T-cell (primary cell): ENCODE measurements around the gene DKKL1. TPM values are rescaled to one million over a fixed set of nuclear protein-coding genes. Genes with fewer than 3 reads are reported as not detected.

Experiments used
- total RNA-seq, 35 experiments: library from RNA in 6 of 35; stranded (reverse) in 6 of 35; fragments of 120-200 nt in 1 of 35; gene quantifications; one replicate each; pipeline versions ENCODE4 v1.2.1 to v1.2.4 and lab custom pipeline; 2013 to 2026

DKKL1 gene
- total RNA-seq, 5 donors from 2014 or later (not counting 1 experiment from before 2014, with no cell fraction given): not detected

Other genes starting within 250 kb of the DKKL1 start
- 10 to 100 TPM in 3 of 5 donors, 1 to 10 TPM in 2; 8.1 to 17.8 (median 12.9) TPM for gene LIN7B, start 249.5 kb upstream of the DKKL1 start, total RNA-seq
- gene C19orf73, start 244.7 kb upstream of the DKKL1 start, total RNA-seq: 1 to 10 TPM; 2.1 to 3.7 (median 2.5) TPM
- 1 to 10 TPM; 3.8 to 4.7 (median 4.1) TPM for gene PPFIA3, start 244.3 kb upstream of the DKKL1 start, total RNA-seq
- not detected for gene HRC, start 208.5 kb upstream of the DKKL1 start, total RNA-seq
- gene TRPM4, start 206.1 kb upstream of the DKKL1 start, total RNA-seq: under 1 TPM in 3 of 5 donors, not detected in 2; 0.43 to 0.89 (median 0.50) TPM
- 1 to 10 TPM; 5.4 to 8.1 (median 6.4) TPM for gene SLC6A16, start 38.7 kb upstream of the DKKL1 start, total RNA-seq
- gene CD37, start 28.5 kb upstream of the DKKL1 start, total RNA-seq: 100 to 1,000 TPM; 365 to 435 (median 369) TPM
- under 1 TPM in 3 of 5 donors, not detected in 2; 0.20 to 0.43 (median 0.28) TPM for gene TEAD2, start 1.5 kb upstream of the DKKL1 start, total RNA-seq
- under 1 TPM in 2 of 5 donors, not detected in 3; 0.25 to 0.26 TPM for gene KASH5, start 24.4 kb downstream of the DKKL1 start, total RNA-seq
- not detected for gene PTH2, start 59.6 kb downstream of the DKKL1 start, total RNA-seq
- under 1 TPM in 1 of 5 donors, not detected in 4; 0.16 TPM for gene GFY, start 61.5 kb downstream of the DKKL1 start, total RNA-seq
- gene SLC17A7, start 77.7 kb downstream of the DKKL1 start, total RNA-seq: under 1 TPM in 2 of 5 donors, not detected in 3; 0.09 to 0.20 TPM
- gene PIH1D1, start 87.9 kb downstream of the DKKL1 start, total RNA-seq: 100 to 1,000 TPM; 122 to 196 (median 163) TPM
- 10 to 100 TPM; 32.8 to 57.2 (median 46.3) TPM for gene ALDH16A1, start 89.3 kb downstream of the DKKL1 start, total RNA-seq
- gene FLT3LG, start 110.3 kb downstream of the DKKL1 start, total RNA-seq: 100 to 1,000 TPM; 238 to 356 (median 260) TPM
- 1,000 to 10,000 TPM; 5,307 to 6,396 (median 5,878) TPM for gene RPL13A, start 123.7 kb downstream of the DKKL1 start, total RNA-seq
- 1,000 to 10,000 TPM; 2,401 to 3,215 (median 2,914) TPM for gene RPS11, start 132.6 kb downstream of the DKKL1 start, total RNA-seq
- gene FCGRT, start 148.8 kb downstream of the DKKL1 start, total RNA-seq: 10 to 100 TPM; 20.3 to 41.5 (median 26.4) TPM
- 1 to 10 TPM; 1.2 to 5.7 (median 1.3) TPM for gene RCN3, start 164.1 kb downstream of the DKKL1 start, total RNA-seq
- gene NOSIP, start 216.7 kb downstream of the DKKL1 start, total RNA-seq: 100 to 1,000 TPM; 152 to 297 (median 176) TPM
- 1 to 10 TPM in 3 of 5 donors, under 1 TPM in 2; 0.37 to 1.7 (median 1.2) TPM for gene PRRG2, start 217.4 kb downstream of the DKKL1 start, total RNA-seq
- 10 to 100 TPM; 50.8 to 81.7 (median 78.8) TPM for gene PRR12, start 227.3 kb downstream of the DKKL1 start, total RNA-seq